SW 1271 (cell line): ENCODE data around the gene IRS2.

ENCODE experiments used
- DNase-seq, 2 experiments: peaks; one replicate each; lab custom pipeline; 2025; lab: John Stamatoyannopoulos, UW

Gene IRS2

DNA sequence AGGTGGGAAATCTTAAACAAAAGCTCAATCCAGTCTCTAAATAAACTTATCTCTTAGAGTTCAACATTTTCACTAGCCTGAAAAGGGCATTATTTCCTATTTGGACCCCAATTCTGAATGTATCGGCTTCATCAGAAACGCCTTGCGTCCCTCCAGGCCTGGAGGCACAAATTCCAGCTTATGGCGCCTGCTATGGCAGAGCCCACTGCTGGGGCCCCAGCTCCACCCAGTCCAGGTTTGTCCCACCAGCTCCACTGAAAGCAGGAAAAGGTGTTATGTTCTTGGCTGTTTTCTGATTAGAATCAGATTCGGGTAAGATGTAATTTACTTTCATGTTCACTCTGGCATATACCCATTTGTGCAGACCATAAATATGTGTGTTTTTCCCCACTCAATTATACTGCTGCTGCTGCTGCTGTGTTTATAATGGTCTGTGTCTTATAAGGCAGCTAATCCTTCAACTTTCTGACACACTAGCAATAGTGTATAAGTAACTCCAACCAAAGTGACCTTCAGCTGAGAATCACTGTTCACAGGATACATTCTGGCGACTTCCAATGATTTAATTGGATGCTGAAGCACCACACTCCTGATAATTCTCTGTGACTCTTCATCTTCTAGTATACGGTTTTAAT lies 6.4 kb downstream of the IRS2 start:
- DNase-seq: no peak

GRCh38 chr13:109779074-109779473 lies 7.3 kb downstream of the IRS2 start:
- no peak for DNase-seq

- DNase-seq: no peak
These were observed 8.3 kb downstream of the IRS2 start for GRCh38 chr13:109778102-109778542.

GRCh38 chr13:109776575-109776974 lies 9.8 kb downstream of the IRS2 start:
- no peak for DNase-seq

GRCh38 chr13:109773786-109774185 lies 12.6 kb downstream of the IRS2 start:
- DNase-seq: no peak

- DNase-seq: no peak
These were observed 13.1 kb downstream of the IRS2 start for GRCh38 chr13:109773276-109773675.

GRCh38 chr13:109771926-109772325 lies 14.5 kb downstream of the IRS2 start:
- DNase-seq: no peak

- DNase-seq: no peak
These were observed 15.9 kb downstream of the IRS2 start for GRCh38 chr13:109770436-109770835.

- DNase-seq: no peak
These were observed 16.5 kb downstream of the IRS2 start for GRCh38 chr13:109769921-109770320.

DNA sequence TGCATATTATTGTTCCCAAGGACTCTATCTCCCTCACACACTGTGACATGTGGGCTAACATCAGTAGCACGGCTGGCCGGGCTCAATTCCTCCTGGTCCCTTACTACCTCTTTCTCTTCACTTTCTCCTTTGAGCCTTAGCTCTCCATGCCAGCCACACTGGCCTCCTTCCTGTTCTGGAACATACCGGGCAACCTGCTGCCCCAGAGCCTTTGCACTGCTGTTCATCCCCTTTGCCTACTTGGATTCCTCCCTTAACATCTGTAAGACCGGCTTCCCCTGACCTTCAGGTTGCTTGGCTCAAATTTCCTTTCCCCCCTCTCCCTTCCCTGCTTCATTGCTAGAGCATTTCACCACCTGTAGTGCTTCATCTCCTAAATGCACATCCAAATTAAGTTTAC lies 17.1 kb downstream of the IRS2 start:
- DNase-seq: no peak

DNA sequence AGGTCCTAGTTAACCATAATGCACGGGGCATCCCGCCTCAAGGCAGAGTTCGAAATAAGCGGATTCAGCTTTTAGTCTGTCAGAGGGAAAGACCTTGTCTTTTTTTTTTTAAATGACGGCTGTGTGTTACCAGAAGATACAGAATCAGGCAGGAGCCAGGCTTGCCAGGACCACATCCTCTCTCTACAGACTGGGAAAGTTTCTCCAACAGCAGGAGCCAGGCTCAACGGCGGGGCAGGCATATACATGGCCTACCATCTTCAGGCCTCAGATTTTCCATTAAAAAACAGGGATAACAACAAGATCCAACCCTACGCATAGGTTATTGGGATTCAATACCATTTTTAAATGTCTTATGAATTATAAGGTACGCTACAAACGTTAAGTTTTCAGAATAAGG lies 17.8 kb downstream of the IRS2 start:
- DNase-seq: no peak

GRCh38 chr13:109768176-109768575 lies 18.2 kb downstream of the IRS2 start:
- no peak for DNase-seq

DNA sequence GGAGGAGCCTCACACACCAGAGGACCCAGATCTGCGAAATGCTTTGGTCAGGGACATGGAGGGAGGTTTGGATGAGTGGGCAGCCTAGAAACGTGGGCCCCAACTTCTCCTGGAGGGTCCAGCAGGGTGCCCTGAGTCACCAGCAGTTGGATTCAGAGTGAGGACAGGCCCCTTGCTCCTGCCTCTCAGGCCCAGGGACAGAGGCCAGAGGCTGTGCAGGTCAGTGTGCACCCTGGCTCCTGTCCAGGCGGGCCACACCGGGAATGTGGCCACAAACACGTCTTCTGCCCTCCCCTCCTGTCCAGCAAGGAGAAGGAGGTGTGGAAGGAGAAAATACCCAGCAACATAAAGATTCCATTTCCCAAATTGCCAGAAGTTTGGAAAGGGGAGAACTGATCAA lies 19.4 kb downstream of the IRS2 start:
- DNase-seq: no peak

DNA sequence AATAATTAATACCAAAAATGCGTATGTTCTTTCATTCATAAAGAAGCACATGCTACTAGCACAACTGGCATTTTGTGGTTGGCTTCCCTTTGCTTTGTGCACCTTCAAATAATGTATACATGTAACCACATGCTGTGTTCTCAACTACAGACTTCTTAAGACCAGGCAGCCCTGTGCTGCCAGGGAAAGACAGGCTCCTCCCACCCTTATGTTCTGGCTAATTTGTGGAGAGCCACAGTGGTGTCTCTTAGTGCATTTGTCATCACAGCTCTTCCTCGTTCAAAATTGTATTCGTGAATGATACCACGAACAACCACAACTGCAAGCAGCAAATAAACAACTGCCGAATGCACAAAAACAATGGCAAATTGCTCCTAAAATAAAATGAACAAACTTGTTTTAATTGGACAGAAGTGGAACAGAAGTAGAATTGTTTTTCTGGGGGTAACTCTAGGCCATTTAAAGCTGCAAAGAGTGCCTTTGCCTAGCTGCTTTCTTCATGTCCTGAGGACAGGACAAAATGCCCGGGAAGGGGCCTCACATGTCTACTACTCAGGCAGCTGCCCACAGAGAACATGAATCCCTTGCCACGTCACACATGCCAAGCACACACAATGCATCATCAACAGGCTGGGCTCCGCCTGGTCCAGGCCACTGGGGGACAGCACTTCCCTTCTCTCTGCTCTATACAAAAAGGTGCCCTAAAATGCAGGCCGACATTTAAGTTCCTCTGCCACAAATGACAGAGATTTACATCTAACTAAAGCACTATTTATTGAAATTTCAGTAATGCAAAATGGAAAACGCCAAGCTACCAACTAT lies 21.7 kb downstream of the IRS2 start:
- DNase-seq: no peak

DNA sequence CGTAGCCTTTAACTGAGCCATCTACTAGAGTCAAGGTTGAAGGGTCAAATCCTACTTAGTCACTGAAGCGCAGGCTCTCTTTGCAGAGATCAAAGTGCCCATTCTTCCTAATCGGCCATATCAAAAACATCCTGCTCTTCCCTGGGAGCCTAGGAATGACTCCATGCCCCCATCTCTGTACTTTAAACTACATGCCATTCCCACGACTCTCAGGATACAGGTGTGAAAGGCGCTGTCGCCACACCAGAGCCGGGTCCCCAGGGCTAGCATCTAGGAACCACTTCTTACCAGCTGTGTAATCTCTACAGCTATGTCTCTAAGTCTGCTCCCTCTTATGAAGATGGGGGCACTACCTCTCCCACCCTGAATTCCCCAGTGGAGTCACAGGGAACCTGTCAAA lies 22.3 kb downstream of the IRS2 start:
- DNase-seq: no peak

DNA sequence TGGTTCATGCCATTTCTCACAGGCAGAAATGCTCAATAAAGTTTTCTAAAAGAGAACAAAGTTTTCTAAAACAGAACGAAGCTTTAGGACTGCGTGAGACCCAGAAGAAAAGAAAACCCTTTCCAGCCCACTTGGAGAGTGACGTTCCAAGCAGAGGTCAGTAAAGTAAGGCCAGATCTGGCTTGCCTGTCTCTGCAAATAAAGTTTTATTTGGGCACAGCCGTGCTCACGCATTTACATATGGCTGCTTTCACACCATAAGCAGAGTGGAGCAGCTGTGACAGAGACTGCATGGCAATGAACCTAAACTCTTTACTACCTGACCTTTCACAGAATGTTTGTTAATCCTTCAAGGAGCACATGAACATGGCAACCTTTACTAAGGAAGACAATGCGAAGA lies 23.6 kb downstream of the IRS2 start:
- no peak for DNase-seq

DNA sequence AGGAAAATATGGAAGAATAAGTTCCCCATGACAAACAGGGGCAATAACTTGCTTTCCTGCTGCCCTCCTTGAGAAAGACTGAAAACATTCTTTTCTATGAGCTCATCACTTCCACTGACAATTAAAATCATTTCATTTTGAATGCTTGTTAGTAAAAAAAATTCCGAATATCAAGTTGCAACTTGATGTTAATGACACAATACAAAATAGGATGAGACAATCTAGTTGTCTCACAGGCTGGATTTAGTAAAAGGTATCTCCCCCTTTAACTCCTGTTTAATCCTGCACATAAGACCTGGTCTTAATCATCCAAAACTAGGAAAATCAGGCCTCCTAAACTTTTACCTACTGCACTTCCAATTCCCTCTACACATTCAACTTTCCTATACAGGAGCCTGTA lies 24.7 kb downstream of the IRS2 start:
- no peak for DNase-seq

DNA sequence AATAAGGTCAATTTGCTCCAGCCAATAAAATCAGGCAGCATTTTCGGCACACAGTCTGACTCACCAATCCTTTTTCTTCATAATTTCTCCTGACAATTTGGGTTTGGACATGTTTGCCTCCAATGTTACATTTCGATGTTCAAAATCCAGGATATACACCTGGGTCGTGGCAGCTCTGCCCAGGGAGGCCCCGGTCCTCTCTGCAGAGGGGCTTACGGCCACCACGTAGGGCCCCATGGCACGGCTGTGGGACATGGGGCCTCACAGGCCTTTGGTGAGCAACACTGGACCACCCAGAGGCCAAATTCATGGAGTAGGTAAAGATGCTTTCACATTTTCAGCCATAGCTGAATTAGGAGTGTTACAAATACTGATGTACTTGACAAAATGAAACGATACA lies 25.4 kb downstream of the IRS2 start:
- no peak for DNase-seq

DNA sequence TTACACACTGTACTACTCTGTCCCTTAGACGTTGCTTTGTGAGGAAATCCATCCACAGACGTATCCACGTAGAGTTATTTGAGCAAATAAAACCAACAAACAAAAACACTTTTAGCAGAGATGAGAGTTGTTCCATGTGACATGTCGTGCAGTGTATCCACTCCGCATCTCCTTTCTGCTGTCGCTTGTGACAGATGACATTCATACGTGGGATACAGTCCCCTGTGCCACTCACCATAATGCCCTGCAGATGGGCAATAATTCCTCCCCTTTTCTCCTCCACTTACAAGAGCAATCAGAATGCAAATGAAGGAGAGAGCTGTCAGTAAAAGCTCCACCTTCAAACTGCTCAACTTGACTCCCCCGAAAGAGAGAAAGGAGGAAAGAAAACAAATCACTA lies 26.0 kb downstream of the IRS2 start:
- DNase-seq: no peak

DNA sequence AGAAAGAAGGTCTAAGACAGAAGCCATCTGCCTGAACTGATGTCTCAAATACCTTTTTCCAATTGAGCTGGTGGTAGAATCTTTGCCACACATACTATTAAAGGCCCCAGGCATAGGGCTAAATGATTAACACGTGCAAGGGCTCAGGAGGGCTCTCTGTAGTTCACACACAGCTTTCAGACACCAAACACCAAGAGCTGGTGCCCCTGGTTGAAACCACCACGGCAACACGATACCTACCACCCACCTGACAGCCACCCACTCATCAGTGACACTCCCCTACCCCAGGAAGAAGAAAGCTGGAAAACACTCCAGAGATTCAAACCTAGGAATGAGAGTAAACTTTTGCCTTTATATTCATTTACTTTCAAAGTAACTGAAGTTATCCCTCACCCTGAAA lies 26.8 kb downstream of the IRS2 start:
- DNase-seq: no peak

DNA sequence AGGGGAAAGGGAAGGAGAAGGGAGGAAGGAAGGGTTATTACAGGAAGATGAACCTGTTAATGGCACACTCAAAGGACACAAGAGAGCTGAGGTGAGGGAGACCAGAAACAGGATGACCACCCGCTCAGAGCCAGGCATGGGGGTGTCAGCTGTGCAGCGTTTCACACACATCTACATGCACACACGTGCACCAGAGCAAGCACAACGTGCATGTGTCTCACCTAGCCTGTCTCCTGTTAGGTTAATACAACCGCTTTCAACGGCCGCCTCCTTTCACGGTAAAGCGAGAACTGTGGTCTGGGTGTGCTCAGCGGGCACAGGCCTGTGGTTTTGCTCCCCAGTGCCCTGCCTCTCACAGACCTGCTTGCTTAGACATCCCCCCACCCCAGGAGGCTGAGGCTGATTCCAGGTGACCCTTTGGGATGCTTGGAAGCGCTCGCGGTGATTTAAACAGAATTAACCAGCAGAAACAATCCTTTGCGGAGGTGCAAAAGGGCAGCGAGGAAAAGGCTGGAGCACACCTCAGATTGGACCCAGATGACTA lies 27.4 kb downstream of the IRS2 start:
- DNase-seq: no peak

GRCh38 chr13:109756778-109757177 lies 29.6 kb downstream of the IRS2 start:
- no peak for DNase-seq

DNA sequence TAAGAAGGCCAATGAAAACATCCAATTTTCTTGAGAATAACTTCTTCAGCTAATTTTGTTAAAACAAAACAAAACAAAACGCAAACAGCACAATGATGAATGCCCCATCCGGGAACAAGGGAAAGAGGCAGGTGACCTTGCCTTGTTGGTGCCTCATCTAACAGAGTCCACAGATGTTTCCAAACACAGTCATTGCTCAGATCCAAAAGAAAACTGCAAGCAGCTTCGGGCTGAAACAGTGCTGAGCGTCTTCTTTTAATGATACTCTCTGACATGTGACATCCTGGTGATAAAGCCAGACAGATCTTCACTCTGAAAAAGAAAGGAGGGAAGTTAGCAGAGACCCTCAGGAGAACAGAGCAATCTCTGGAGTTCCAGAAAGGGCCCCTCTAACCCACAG lies 30.4 kb downstream of the IRS2 start:
- DNase-seq: no peak

GRCh38 chr13:109755551-109755950 lies 30.8 kb downstream of the IRS2 start:
- no peak for DNase-seq
